Lung (tissue), 12 donors: ENCODE data around the gene TRIM39. TPM values are rescaled to one million over a fixed set of nuclear protein-coding genes. Genes with fewer than 3 reads are reported as not detected.

Source experiments
- ATAC-seq: fragments of 200-7000 bp; cut with Tn5 transposase; one replicate; pipeline ENCODE4 v1.9.1; 2020; ENCODE audit warnings: moderate number of reproducible peaks; ENCODE audit not compliant: insufficient read depth, low FRiP score
- DNase-seq, 3 donors: peaks; one replicate each; pipeline ENCODE4 v3.0.0-alpha.2; 2013 to 2017
- H3K27ac ChIP-seq, 2 donors: one replicate each; pipeline ENCODE4 v1.5.1; 2013; ENCODE audit warnings: mild to moderate bottlenecking in 2 of 2, moderate library complexity in 2 of 2, control low read depth in 1 of 2, inconsistent platforms in 1 of 2, low read depth in 1 of 2, low read length in 1 of 2
- H3K27me3 ChIP-seq, 3 donors: one replicate each; pipeline ENCODE4 v1.5.1; 2013; ENCODE audit warnings: low read length in 2 of 3; ENCODE audit not compliant: control insufficient read depth in 3 of 3, insufficient read depth in 3 of 3
- H3K36me3 ChIP-seq, 4 donors: one replicate each; pipeline ENCODE4 v1.5.1; 2013; ENCODE audit warnings: low read length in 4 of 4, mild to moderate bottlenecking in 1 of 4, moderate library complexity in 1 of 4; ENCODE audit not compliant: control insufficient read depth in 4 of 4, insufficient read depth in 4 of 4
- H3K4me1 ChIP-seq, 5 donors: one replicate each; pipeline ENCODE4 v1.5.1; 2013; ENCODE audit warnings: low read length in 5 of 5, mild to moderate bottlenecking in 2 of 5, moderate library complexity in 1 of 5; ENCODE audit not compliant: control insufficient read depth in 5 of 5, insufficient read depth in 5 of 5
- H3K4me3 ChIP-seq: one replicate; pipeline ENCODE4 v1.5.1; 2013; ENCODE audit warnings: mild to moderate bottlenecking, control low read depth, moderate library complexity
- H3K9ac ChIP-seq, 2 donors: one replicate each; pipeline ENCODE4 v1.5.1; 2013; ENCODE audit warnings: low read length in 2 of 2, control low read depth in 1 of 2; ENCODE audit not compliant: insufficient read depth in 1 of 2
- H3K9me3 ChIP-seq, 4 donors: one replicate each; pipeline ENCODE4 v1.5.1; 2013; ENCODE audit warnings: low read length in 3 of 4, mild to moderate bottlenecking in 1 of 4, moderate library complexity in 1 of 4; ENCODE audit not compliant: control insufficient read depth in 4 of 4, insufficient read depth in 3 of 4
- WGBS, 2 donors: extraction: QIAGEN DNeasy Blood & Tissue Kit; methylation state at CpG; one replicate each; pipeline ENCODE4 v1.1.7; 2013; 5-methylcytosine and 5-hydroxymethylcytosine counted together
- polyA plus RNA-seq, 2 donors: library from polyadenylated mRNA; stranded (reverse); fragments of 200-250 nt; gene quantifications; one replicate each; pipeline ENCODE4 v1.2.1, GENCODE V29; 2013
- total RNA-seq, 2 donors: library from RNA; depleted of rRNA in 1 of 2; stranded (reverse); fragments of >200 nt in 1 of 2; gene quantifications; one replicate each; pipeline ENCODE4 v1.2.1, GENCODE V29; 2014 to 2021
- TF ChIP-seq, protein P1 (sequence below): IDR thresholded peaks from 2 replicates; pipeline ENCODE4 v1.5.1; 2012; ENCODE audit warnings: mild to moderate bottlenecking; ENCODE audit errors: control extremely low read depth, extremely low read depth
- donor health status: control.
- donor health status: control.
- donor health status: Bipolar disorder and iron deficiency.
- donor health status: healthy.
- donor health status: DM: yes; HTN: yes; CAD: no.

TRIM39 gene
- total and polyA plus RNA-seq, 4 donors, result 9.4 to 14.2 (median 11.3) TPM

DNA sequence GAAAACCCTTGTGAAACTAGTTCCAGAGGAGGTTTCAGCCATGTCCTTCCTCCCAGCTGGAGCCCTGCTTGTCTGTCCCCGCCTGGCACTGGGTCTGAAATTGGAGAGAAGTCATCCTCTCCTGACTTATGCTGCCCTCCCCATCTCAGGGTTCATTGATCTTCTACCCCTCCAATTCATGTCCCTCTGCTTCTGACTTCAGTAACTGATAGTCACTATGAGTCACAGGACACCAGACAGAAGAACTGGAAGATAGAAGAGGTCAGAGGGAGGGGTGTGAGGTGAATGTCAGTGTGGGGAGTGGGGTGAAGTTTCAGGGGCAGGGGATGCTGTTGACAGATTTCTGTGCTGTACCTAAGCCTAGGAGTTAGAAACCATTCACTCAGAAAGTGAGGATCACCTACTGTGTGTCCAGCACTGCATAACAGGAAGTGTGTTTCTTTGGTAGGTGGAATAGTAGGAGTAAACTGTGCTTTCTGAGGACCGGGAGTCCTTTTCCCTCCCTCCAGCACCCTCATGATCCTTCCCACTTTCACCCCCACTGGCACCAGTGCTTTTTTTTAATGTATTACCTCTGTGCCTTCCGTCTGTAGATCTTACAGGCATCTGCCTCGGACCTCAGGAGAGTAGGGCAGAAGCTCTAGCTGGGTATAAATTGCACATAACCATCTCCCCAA lies 17.6 kb downstream of the TRIM39 start:
- Histone ChIP-seq H3K9ac (peak overlapping the region in 1 of 2 donors; percentile 17), H3K4me1 (peaks cover 0 to 6% (median 5%) of the 10 kb centered on the region in 5 donors), H3K27me3 (no peaks in the 10 kb centered on the region), H3K27ac (no peak overlapping the region), H3K36me3 (peaks cover 12 to 23% (median 14%) of the 10 kb centered on the region in 4 donors), H3K4me3 (no peak overlapping the region), H3K9me3 (no peaks in the 10 kb centered on the region)
- no peak for ATAC-seq
- TF ChIP-seq, protein P1, sequence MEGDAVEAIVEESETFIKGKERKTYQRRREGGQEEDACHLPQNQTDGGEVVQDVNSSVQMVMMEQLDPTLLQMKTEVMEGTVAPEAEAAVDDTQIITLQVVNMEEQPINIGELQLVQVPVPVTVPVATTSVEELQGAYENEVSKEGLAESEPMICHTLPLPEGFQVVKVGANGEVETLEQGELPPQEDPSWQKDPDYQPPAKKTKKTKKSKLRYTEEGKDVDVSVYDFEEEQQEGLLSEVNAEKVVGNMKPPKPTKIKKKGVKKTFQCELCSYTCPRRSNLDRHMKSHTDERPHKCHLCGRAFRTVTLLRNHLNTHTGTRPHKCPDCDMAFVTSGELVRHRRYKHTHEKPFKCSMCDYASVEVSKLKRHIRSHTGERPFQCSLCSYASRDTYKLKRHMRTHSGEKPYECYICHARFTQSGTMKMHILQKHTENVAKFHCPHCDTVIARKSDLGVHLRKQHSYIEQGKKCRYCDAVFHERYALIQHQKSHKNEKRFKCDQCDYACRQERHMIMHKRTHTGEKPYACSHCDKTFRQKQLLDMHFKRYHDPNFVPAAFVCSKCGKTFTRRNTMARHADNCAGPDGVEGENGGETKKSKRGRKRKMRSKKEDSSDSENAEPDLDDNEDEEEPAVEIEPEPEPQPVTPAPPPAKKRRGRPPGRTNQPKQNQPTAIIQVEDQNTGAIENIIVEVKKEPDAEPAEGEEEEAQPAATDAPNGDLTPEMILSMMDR, result no peak
- WGBS, 2 donors, result 62 to 80% methylated on average over 4 of the region's 4 CpGs
- no peak for DNase-seq

DNA sequence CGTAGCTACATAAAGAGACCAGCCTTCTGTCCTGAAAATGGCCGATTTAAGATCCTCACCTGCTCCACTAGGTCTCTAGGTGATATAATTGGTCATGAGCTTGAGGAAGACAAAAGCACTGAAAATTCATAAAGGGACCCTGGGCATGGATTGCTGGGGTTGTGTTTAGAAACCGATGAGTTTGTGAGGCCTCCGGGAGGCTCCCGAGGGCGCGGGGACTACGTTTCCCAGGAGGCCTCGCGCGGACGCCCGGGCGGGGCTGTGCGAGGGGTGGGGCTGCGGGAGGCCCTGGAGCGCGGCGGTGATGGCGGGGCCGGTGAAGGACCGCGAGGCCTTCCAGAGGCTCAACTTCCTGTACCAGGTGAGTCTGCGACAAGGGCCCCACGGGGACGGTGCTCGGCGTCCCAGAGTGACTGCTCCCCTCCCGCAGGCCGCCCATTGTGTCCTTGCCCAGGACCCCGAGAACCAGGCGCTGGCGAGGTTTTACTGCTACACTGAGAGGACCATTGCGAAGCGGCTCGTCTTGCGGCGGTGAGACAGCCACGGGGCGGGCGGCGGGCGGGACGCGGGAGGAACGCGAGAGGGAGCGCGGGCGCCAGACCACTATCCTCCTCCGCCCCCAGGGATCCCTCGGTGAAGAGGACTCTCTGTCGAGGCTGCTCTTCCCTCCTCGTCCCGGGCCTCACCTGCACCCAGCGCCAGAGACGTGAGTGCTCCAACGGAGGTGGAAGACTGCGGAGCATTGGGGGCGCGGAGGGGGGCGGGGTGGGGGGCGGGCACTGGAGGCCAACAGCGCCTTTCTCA lies 18.3 kb downstream of the TRIM39 start, which contains the start of gene RPP21:
Gene RPP21, plus strand, starts transcription at position 289 of the 804 bp plus-strand sequence. Its CDS starts 16 bp downstream, at position 305.
- peak; percentile 98 for ATAC-seq
- DNase-seq, result peak; percentile 84 to 86 (median 85)
- no peaks in the 10 kb centered on the region for H3K9me3 ChIP-seq
- TF ChIP-seq, protein P1, result no peak
- peak within 1 kb of the TSS in 1 of 2 donors; percentile 36 for H3K9ac ChIP-seq
- H3K27me3 ChIP-seq, result no peaks in the 10 kb centered on the region
- H3K4me3 ChIP-seq, result peak within 1 kb of the TSS; percentile 66
- peaks cover 0 to 6% (median 5%) of the 10 kb centered on the region in 5 donors for H3K4me1 ChIP-seq
- peak within 1 kb of the TSS; percentile 80 to 87 for H3K27ac ChIP-seq
- peaks cover 6 to 18% (median 10%) of the 10 kb centered on the region in 4 donors for H3K36me3 ChIP-seq
- WGBS, 2 donors, result 2 to 3% methylated on average over 61 to 64 of the region's 64 CpGs

DNA sequence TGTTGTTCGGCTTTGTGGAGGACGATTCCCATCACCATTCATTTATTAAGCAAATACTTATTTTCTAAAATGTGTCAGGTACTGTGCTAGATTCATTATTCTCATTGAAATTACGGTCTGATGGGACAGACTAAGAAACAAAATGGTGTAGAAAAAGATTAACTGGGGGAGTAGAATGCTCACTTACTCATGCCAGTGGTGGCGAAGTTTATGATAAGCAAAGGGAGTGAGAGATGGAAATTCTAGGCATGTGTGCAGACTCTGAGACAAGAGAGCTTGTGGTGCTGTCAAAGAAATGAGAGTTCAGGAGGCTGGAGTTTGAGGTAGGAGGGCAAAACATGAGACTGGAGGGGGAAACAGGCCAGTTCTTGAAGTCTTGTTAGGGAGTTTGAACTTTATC lies 19.1 kb downstream of the TRIM39 start:
- ATAC-seq (no peak), DNase-seq (no peak)
- Histone ChIP-seq H3K9ac (no peak overlapping the region), H3K4me3 (no peak overlapping the region), H3K27me3 (no peaks in the 10 kb centered on the region), H3K9me3 (no peaks in the 10 kb centered on the region), H3K4me1 (peaks cover 0 to 6% (median 5%) of the 10 kb centered on the region in 5 donors), H3K27ac (no peak overlapping the region), H3K36me3 (peaks cover 5 to 17% (median 9%) of the 10 kb centered on the region in 4 donors)
- TF ChIP-seq, protein P1, result no peak
- WGBS, 2 donors, result 51 to 64% methylated on average over 4 of the region's 4 CpGs
